HCT116 (cell line): Measurements from ENCODE around the gene ZNF71. TPM values are rescaled to one million over a fixed set of nuclear protein-coding genes. Genes with fewer than 3 reads are reported as not detected.

Source experiments
- ATAC-seq: fragments of 200-7000 bp; cut with Tn5 transposase; 2 replicates; pipeline ENCODE4 v1.9.1; 2020; ENCODE audit warnings: mild to moderate bottlenecking, moderate library complexity
- BruUV-seq: library from RNA; stranded (reverse); fragments of 400-500 nt; replicated peaks from 2 replicates; lab custom pipeline; 2021; lab: Mats Ljungman, UMichigan
- CTCF ChIA-PET: fragments of 300-600 bp; sonication (Branson Sonifier 250); formaldehyde crosslinking; loops from one replicate; lab custom pipeline; 2021; ENCODE audit warnings: antibody characterized with exemption; lab: Charles Lee
- POLR2A ChIA-PET: fragments of 300-600, 350-600 bp; sonication (Branson Sonifier 250); formaldehyde crosslinking; loops from one replicate; lab custom pipeline; 2021; ENCODE audit warnings: antibody characterized with exemption; lab: Charles Lee
- RAD21 ChIA-PET, 2 experiments: fragments of 300-600 bp; sonication (Branson Sonifier 250); formaldehyde crosslinking; loops; one replicate each; lab custom pipeline; 2023; ENCODE audit warnings: low total read pairs in 2 of 2; ENCODE audit not compliant: uncharacterized antibody in 2 of 2, unreplicated experiment in 2 of 2, low non-redundant PET in 1 of 2; lab: Charles Lee
- DNase-seq: peaks from one replicate; pipeline ENCODE4 v3.0.0-alpha.2; 2010; ENCODE audit warnings: low read depth, low spot score
- H2AFZ ChIP-seq: fragments of 200-600 bp; shearing (Covaris generic), sonication (generic); 2 replicates; pipeline ENCODE4 v1.6.1; 2017; ENCODE audit warnings: low read depth, mixed run types, mixed read lengths, antibody characterized with exemption, low read length; ENCODE audit not compliant: poor library complexity, severe bottlenecking
- H3K27ac ChIP-seq: 2 replicates; pipeline ENCODE4 v1.5.1; 2012; ENCODE audit warnings: low read depth, low read length
- H3K27me3 ChIP-seq: fragments of 200-600 bp; sonication (generic); 2 replicates; pipeline ENCODE4 v1.6.1; 2016; ENCODE audit warnings: mixed run types, low read length, mixed read lengths; ENCODE audit not compliant: insufficient read depth
- H3K36me3 ChIP-seq, 2 experiments: fragments of 200-500 bp in 1 of 2; fragments of 200-600 bp in 1 of 2; sonication (Bioruptor generic) in 1 of 2; sonication (generic) in 1 of 2; 2 replicates each; pipeline versions ENCODE4 v1.5.1 to v1.6.1; 2014 to 2016; ENCODE audit warnings: low read length in 2 of 2, inconsistent platforms in 1 of 2, mixed read lengths in 1 of 2, mixed run types in 1 of 2; ENCODE audit not compliant: insufficient read depth in 2 of 2, control insufficient read depth in 1 of 2
- H3K4me1 ChIP-seq, 2 experiments: fragments of 200-600 bp in 1 of 2; sonication (generic) in 1 of 2; 2 replicates each; pipeline versions ENCODE4 v1.5.1 to v1.6.1; 2012 to 2017; ENCODE audit warnings: low read length in 2 of 2, inconsistent platforms in 1 of 2, mild to moderate bottlenecking in 1 of 2, mixed read lengths in 1 of 2, mixed run types in 1 of 2, moderate library complexity in 1 of 2; ENCODE audit not compliant: insufficient read depth in 2 of 2, control insufficient read depth in 1 of 2
- H3K4me2 ChIP-seq: fragments of 200-600 bp; sonication (generic); 2 replicates; pipeline ENCODE4 v1.6.1; 2017; ENCODE audit warnings: mixed run types, low read length, mixed read lengths
- H3K4me3 ChIP-seq, 2 experiments: fragments of 200-600 bp in 1 of 2; sonication (generic) in 1 of 2; replicated peaks in 1 of 2; 2 replicates each; pipeline ENCODE4 v1.5.1; 2011 to 2016; ENCODE audit warnings: low read length in 2 of 2, control low read depth in 1 of 2, low read depth in 1 of 2, mild to moderate bottlenecking in 1 of 2, mixed read lengths in 1 of 2, mixed run types in 1 of 2
- H3K79me2 ChIP-seq: fragments of 200-600 bp; sonication (generic); 2 replicates; pipeline ENCODE4 v1.6.1; 2017; ENCODE audit warnings: mild to moderate bottlenecking, mixed run types, low read length, moderate library complexity, mixed read lengths; ENCODE audit not compliant: insufficient read depth
- H3K9ac ChIP-seq: fragments of 200-600 bp; sonication (generic); 2 replicates; pipeline ENCODE4 v1.6.1; 2016; ENCODE audit warnings: low read length, mixed read lengths
- H3K9me2 ChIP-seq: fragments of 200-600 bp; sonication (generic), shearing (Covaris generic); 2 replicates; pipeline ENCODE4 v1.6.1; 2017; ENCODE audit warnings: mixed run types, mild to moderate bottlenecking, moderate library complexity; ENCODE audit not compliant: insufficient read depth
- H3K9me3 ChIP-seq, 2 experiments: fragments of 200-500 bp in 1 of 2; fragments of 200-600 bp in 1 of 2; sonication (Bioruptor generic) in 1 of 2; sonication (generic) in 1 of 2; 2 replicates each; pipeline ENCODE4 v1.6.1; 2014 to 2017; ENCODE audit warnings: low read length in 2 of 2, mixed read lengths in 2 of 2, inconsistent platforms in 1 of 2, low read depth in 1 of 2, mild to moderate bottlenecking in 1 of 2, mixed run types in 1 of 2, moderate library complexity in 1 of 2; ENCODE audit not compliant: control insufficient read depth in 1 of 2, insufficient read depth in 1 of 2
- H4K20me1 ChIP-seq: fragments of 200-600 bp; sonication (generic), shearing (Covaris generic); 2 replicates; pipeline ENCODE4 v1.6.1; 2017; ENCODE audit warnings: mixed run types, mild to moderate bottlenecking, moderate library complexity; ENCODE audit not compliant: insufficient read depth
- ATF3 ChIP-seq: IDR thresholded peaks from 2 replicates; pipeline ENCODE4 v1.6.1; 2012
- CBX3 ChIP-seq: IDR thresholded peaks from 2 replicates; pipeline ENCODE4 v1.6.1; 2012; ENCODE audit warnings: low read depth
- CEBPB ChIP-seq: IDR thresholded peaks from 2 replicates; pipeline ENCODE4 v1.6.1; 2012; ENCODE audit warnings: low read depth
- CTCF ChIP-seq, 3 experiments: fragments of 200-600 bp in 1 of 3; sonication (generic) in 1 of 3; IDR thresholded peaks in 2 of 3; conservative IDR thresholded peaks in 1 of 3; 2 replicates each; pipeline ENCODE4 v1.5.1; 2012 to 2017; ENCODE audit warnings: low read depth in 2 of 3, low read length in 2 of 3, antibody characterized with exemption in 1 of 3, borderline replicate concordance in 1 of 3, control low read depth in 1 of 3, mild to moderate bottlenecking in 1 of 3, mixed read lengths in 1 of 3, mixed run types in 1 of 3, moderate library complexity in 1 of 3; ENCODE audit not compliant: insufficient read depth in 1 of 3
- EGR1 ChIP-seq: IDR thresholded peaks from 2 replicates; pipeline ENCODE4 v1.6.1; 2012; ENCODE audit warnings: low read depth
- RAD21 ChIP-seq: IDR thresholded peaks from 2 replicates; pipeline ENCODE4 v1.6.1; 2012; ENCODE audit warnings: low read depth, mild to moderate bottlenecking
- REST ChIP-seq: IDR thresholded peaks from 2 replicates; pipeline ENCODE4 v1.6.1; 2012; ENCODE audit warnings: low read depth
- SP1 ChIP-seq: IDR thresholded peaks from 2 replicates; pipeline ENCODE4 v1.6.1; 2012; ENCODE audit warnings: low read depth
- TCF7L2 ChIP-seq: IDR thresholded peaks from 2 replicates; pipeline ENCODE4 v1.7.0; 2011; ENCODE audit warnings: borderline replicate concordance, inconsistent platforms; ENCODE audit not compliant: insufficient read depth, insufficient read length; ENCODE audit errors: extremely low read depth
- YY1 ChIP-seq: IDR thresholded peaks from 2 replicates; pipeline ENCODE4 v1.6.1; 2011; ENCODE audit warnings: low read length, low read depth, moderate library complexity, mild to moderate bottlenecking; ENCODE audit not compliant: insufficient replicate concordance; ENCODE audit errors: extremely low read depth
- ZNF274 ChIP-seq: fragments of 200-500 bp; sonication (Bioruptor generic); IDR thresholded peaks from 2 replicates; pipeline ENCODE4 v1.6.1; 2014; ENCODE audit warnings: mild to moderate bottlenecking, low read depth, low read length, inconsistent platforms
- intact Hi-C: fragments of 100-400 bp; cut with micrococcal nuclease; formaldehyde crosslinking; loops from 2 replicates; pipeline ENCODE4 v1.10.0; 2022
- total RNA-seq: library from RNA; stranded (reverse); gene quantifications from one replicate; pipeline ENCODE4 v1.2.1, GENCODE V29; 2021; ENCODE audit not compliant: unreplicated experiment

Gene ZNF71
- total RNA-seq, 1 experiment from 2014 or later: not detected

GRCh38 chr19:56595548-56595899 lies 422 bp downstream of the ZNF71 start:
- TF ChIP-seq CEBPB (no peak), ATF3 (no peak), TCF7L2 (no peak), EGR1 (no peak), YY1 (no peak), REST (no peak), CBX3 (no peak), RAD21 (no peak), SP1 (no peak), ZNF274 (no peak), CTCF (IDR thresholded peaks at IDR 0.05 in 2 of 3, conservative IDR thresholded peaks at IDR 0.05 in 1 of 3; ENCODE audit: borderline replicate concordance in 1 of 3, insufficient read depth in 1 of 3, low read depth in 2 of 3, low read length in 2 of 3) (no peak)
- POLR2A ChIA-PET: no interaction called here
- no peaks in the 10 kb centered on the region for H3K36me3 ChIP-seq
- no peak overlapping the region for H3K4me3 ChIP-seq
- no peak overlapping the region for H3K9ac ChIP-seq
- intact Hi-C loops: no loop called here
- no peaks in the 10 kb centered on the region for H3K4me1 ChIP-seq
- RAD21 ChIA-PET: no interaction called here
- H2AFZ ChIP-seq: no peak overlapping the region
- no peaks in the 10 kb centered on the region for H3K27me3 ChIP-seq
- CTCF ChIA-PET: no interaction called here
- no peak for ATAC-seq
- H3K9me3 ChIP-seq: peaks cover 12 to 20% of the 10 kb centered on the region in 2 experiments; a peak in 2 of 4 replicates
- BruUV-seq: no TSS peak
- no peak for DNase-seq
- H4K20me1 ChIP-seq: no peaks in the 10 kb centered on the region
- H3K79me2 ChIP-seq: no peaks in the 10 kb centered on the region
- no peak overlapping the region for H3K27ac ChIP-seq
- H3K4me2 ChIP-seq: no peak overlapping the region
- no peaks in the 10 kb centered on the region for H3K9me2 ChIP-seq
